DOHH2 (cell line): ENCODE measurements around the gene IRX2.

ENCODE experiments used
- EZH2phosphoT487 ChIP-seq: fragments of 200-600 bp; sonication (generic); IDR thresholded peaks from 2 replicates; pipeline ENCODE4 v1.6.1; 2017; ENCODE audit warnings: borderline replicate concordance, mild to moderate bottlenecking, antibody characterized with exemption, low read length, moderate library complexity, mixed read lengths
- TF ChIP-seq, protein P1 (sequence below): fragments of 200-600 bp; sonication (generic); IDR thresholded peaks from one replicate; pipeline ENCODE4 v1.5.1; 2014; ENCODE audit warnings: antibody characterized with exemption, mild to moderate bottlenecking, low read depth, low read length; ENCODE audit not compliant: poor library complexity, severe bottlenecking

DNA sequence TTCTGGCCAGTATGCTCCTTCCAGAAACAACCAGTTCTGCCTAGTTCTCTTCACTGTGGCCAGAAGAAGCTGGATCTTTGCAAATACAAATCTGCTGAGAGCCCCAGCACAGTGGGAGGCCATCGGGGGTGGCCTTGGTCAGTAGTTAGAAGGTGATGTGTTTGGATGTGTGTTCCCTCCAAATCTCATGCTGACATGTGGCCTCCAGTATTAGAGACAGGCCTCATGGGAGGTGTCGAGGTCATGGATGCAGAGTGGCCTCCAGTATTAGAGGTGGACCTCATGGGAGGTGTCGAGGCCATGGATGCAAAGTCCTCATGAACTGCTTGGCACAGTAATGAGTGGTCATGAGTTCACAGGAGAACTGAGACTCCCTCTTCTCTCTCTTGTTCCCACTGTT is 7.6 kb upstream of the IRX2 start:
- TF ChIP-seq, protein P1, sequence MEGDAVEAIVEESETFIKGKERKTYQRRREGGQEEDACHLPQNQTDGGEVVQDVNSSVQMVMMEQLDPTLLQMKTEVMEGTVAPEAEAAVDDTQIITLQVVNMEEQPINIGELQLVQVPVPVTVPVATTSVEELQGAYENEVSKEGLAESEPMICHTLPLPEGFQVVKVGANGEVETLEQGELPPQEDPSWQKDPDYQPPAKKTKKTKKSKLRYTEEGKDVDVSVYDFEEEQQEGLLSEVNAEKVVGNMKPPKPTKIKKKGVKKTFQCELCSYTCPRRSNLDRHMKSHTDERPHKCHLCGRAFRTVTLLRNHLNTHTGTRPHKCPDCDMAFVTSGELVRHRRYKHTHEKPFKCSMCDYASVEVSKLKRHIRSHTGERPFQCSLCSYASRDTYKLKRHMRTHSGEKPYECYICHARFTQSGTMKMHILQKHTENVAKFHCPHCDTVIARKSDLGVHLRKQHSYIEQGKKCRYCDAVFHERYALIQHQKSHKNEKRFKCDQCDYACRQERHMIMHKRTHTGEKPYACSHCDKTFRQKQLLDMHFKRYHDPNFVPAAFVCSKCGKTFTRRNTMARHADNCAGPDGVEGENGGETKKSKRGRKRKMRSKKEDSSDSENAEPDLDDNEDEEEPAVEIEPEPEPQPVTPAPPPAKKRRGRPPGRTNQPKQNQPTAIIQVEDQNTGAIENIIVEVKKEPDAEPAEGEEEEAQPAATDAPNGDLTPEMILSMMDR = no peak
- TF ChIP-seq EZH2phosphoT487 = no peak
